ENCODE measurements around the gene OLR1. TPM values are rescaled to one million over a fixed set of nuclear protein-coding genes. Genes with fewer than 3 reads are reported as not detected.

The OLR1 gene
- total RNA-seq, 2 experiments from 2014 or later: not detected

- intact Hi-C loops (cut with DNase I, micrococcal nuclease): loop anchor here in 1 of 2 experiments (10.0 kb wide), 1 partner anchor 798 kb away; no protein-coding TSS in a partner anchor
- Mint-ChIP-seq H3K4me3 (no peak overlapping the region), H3K27me3 (no peaks in the 10 kb centered on the region), H3K36me3 (ENCODE audit: low read depth) (no peaks in the 10 kb centered on the region), H3K9me3 (no peaks in the 10 kb centered on the region), H3K27ac (no peak overlapping the region), H3K4me1 (ENCODE audit: low read depth) (peaks cover 8% of the 10 kb centered on the region)
- POLR2A ChIA-PET: no interaction called here
- no peaks in the 10 kb centered on the region for H3K9me3 ChIP-seq (ENCODE audit: control insufficient read depth in 1 of 2, insufficient read depth in 1 of 2, low read length in 2 of 2)
- CTCF ChIA-PET: no interaction called here
- H3K27me3 ChIP-seq (ENCODE audit: control insufficient read depth in 1 of 2, insufficient read depth in 2 of 2, low read length in 2 of 2): no peaks in the 10 kb centered on the region
- peaks cover 4% of the 10 kb centered on the region for H3K4me1 ChIP-seq (ENCODE audit: insufficient read depth, low read length)
- ATAC-seq (ENCODE audit: poor library complexity): no peak
- no peak overlapping the region for H3K4me3 ChIP-seq (ENCODE audit: low read length)
- DNase-seq: no peak
- TF ChIP-seq CTCF (IDR thresholded peaks at IDR 0.05): no peak
- no peaks in the 10 kb centered on the region for H3K36me3 ChIP-seq (ENCODE audit: insufficient read depth, low read length)
- H3K27ac ChIP-seq (ENCODE audit: low read depth in 1 of 2, low read length in 2 of 2): no peak overlapping the region
Observed at GRCh38 chr12:10132850-10133370, 39.0 kb downstream of the OLR1 start.

DNA sequence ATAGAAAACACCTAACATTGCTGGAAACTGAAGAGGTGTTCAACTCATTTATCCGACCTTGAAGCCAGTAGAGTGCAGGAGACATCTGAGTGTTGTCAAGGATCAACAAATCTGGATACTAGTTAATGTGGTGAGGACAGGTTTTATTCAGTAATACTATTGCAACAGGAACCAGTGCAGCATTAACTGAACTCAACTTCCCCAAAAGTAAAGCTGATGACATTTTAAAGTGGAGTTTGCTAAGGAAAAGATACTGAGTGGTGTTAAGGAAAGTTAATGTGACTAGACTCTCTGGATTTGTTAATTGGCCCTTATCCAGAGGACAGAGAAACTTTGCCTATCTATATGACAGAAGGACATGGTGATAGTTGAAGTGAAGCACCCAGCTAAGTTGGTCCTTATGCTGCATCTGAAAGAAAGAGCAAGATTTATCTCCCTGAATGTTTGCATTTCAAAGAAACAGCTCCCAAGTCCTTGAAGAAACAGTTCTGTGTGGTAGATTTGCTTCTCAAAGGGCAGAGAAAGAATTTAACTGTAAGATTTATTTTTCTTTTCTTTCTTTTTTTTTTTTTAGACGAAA is 40.7 kb downstream of the OLR1 start:
- no peaks in the 10 kb centered on the region for H3K9me3 Mint-ChIP-seq
- no peaks in the 10 kb centered on the region for H3K36me3 Mint-ChIP-seq (ENCODE audit: low read depth)
- no peak overlapping the region for H3K27ac Mint-ChIP-seq
- peaks cover 8% of the 10 kb centered on the region for H3K4me1 Mint-ChIP-seq (ENCODE audit: low read depth)
- no peaks in the 10 kb centered on the region for H3K36me3 ChIP-seq (ENCODE audit: insufficient read depth, low read length)
- no peak overlapping the region for H3K4me3 Mint-ChIP-seq
- POLR2A ChIA-PET: interaction anchor here (0.8 kb wide), 1 partner anchor 317 kb away, joined by 3 read pairs; no protein-coding TSS in a partner anchor
- CTCF ChIA-PET: interaction anchor here (1.1 to 2.5 kb wide), 3 partner anchors 12 to 1435 kb away, joined by 3 to 6 read pairs (median 3); no protein-coding TSS in a partner anchor
- H3K27me3 ChIP-seq (ENCODE audit: control insufficient read depth in 1 of 2, insufficient read depth in 2 of 2, low read length in 2 of 2): no peaks in the 10 kb centered on the region
- intact Hi-C loops (cut with DNase I, micrococcal nuclease): loop anchor here in 1 of 2 experiments (10.0 kb wide), 1 partner anchor 796 kb away; no protein-coding TSS in a partner anchor
- no peak overlapping the region for H3K4me3 ChIP-seq (ENCODE audit: low read length)
- ATAC-seq (ENCODE audit: poor library complexity): no peak
- DNase-seq: peak in 1 of 14 experiments; percentile 14
- H3K4me1 ChIP-seq (ENCODE audit: insufficient read depth, low read length): peaks cover 4% of the 10 kb centered on the region
- TF ChIP-seq CTCF (IDR thresholded peaks at IDR 0.05): no peak
- no peaks in the 10 kb centered on the region for H3K9me3 ChIP-seq (ENCODE audit: control insufficient read depth in 1 of 2, insufficient read depth in 1 of 2, low read length in 2 of 2)
- no peaks in the 10 kb centered on the region for H3K27me3 Mint-ChIP-seq
- H3K27ac ChIP-seq (ENCODE audit: low read depth in 1 of 2, low read length in 2 of 2): no peak overlapping the region

DNA sequence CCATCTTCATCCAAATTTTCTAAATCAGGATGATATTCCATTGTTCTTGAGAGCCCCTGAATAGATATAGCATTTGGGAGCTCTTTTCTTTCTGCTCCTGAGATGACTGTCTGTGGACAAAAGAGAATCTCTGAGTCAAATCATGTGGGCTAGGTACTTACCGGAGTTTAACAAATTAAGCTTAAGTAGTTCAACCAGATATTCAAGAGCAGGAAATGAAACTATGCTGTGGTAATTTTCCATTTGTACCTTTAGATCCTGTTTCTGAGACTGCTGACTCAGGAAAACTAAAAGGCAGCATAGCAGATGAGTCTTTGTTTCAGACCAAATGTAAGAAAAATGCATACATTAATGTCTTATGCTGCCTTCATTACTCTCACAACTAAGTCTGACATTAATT is 41.9 kb downstream of the OLR1 start, which contains the start of gene CLEC7A:
Gene CLEC7A (minus strand): TSS at position 158 of the 400 bp plus-strand sequence. CDS start 117 bp downstream, at position 41.
- POLR2A ChIA-PET: interaction anchor here (0.8 kb wide), 1 partner anchor 316 kb away, joined by 3 read pairs; no protein-coding TSS in a partner anchor
- peak within 1 kb of the TSS; percentile 21 for H3K4me3 ChIP-seq (ENCODE audit: low read length)
- no peak for ATAC-seq (ENCODE audit: poor library complexity)

More for the DNA sequence above, 41.9 kb downstream of the OLR1 start, which contains the start of gene CLEC7A:
- DNase-seq: peak in 3 of 14 experiments; percentile 48 to 53 (median 52)
- CTCF ChIA-PET: interaction anchor here (1.1 to 2.5 kb wide), 3 partner anchors 11 to 1436 kb away, joined by 3 to 6 read pairs (median 3); no protein-coding TSS in a partner anchor
- Mint-ChIP-seq H3K36me3 (ENCODE audit: low read depth) (no peaks in the 10 kb centered on the region), H3K4me3 (no peak within 1 kb of the TSS), H3K27me3 (no peaks in the 10 kb centered on the region), H3K4me1 (ENCODE audit: low read depth) (peaks cover 8% of the 10 kb centered on the region), H3K27ac (no peak within 1 kb of the TSS), H3K9me3 (no peaks in the 10 kb centered on the region)
- Histone ChIP-seq H3K9me3 (ENCODE audit: control insufficient read depth in 1 of 2, insufficient read depth in 1 of 2, low read length in 2 of 2) (no peaks in the 10 kb centered on the region), H3K4me1 (ENCODE audit: insufficient read depth, low read length) (peaks cover 4% of the 10 kb centered on the region), H3K27me3 (ENCODE audit: control insufficient read depth in 1 of 2, insufficient read depth in 2 of 2, low read length in 2 of 2) (no peaks in the 10 kb centered on the region), H3K36me3 (ENCODE audit: insufficient read depth, low read length) (no peaks in the 10 kb centered on the region), H3K27ac (ENCODE audit: low read depth in 1 of 2, low read length in 2 of 2) (no peak within 1 kb of the TSS)
- no peak for TF ChIP-seq CTCF (IDR thresholded peaks at IDR 0.05)
- intact Hi-C loops (cut with DNase I, micrococcal nuclease): loop anchor here in 1 of 2 experiments (10.0 kb wide), 1 partner anchor 795 kb away; no protein-coding TSS in a partner anchor

Data from CD4-positive, alpha-beta T cell (primary cell).